ENCODE results near the gene LGALS9.
"Not testable (repeated sequence)": the region's sequence is repeated elsewhere in the genome, so short reads cannot be mapped to it uniquely, and the experiment has no call there.

Gene LGALS9

GRCh38 chr17:27625856-27626255, 5.1 kb upstream of the LGALS9 start:
- Histone ChIP-seq H3K56ac (ENCODE audit: low read length) (no peak overlapping the region), H3K18ac (ENCODE audit: low read length) (no peak overlapping the region), H3K27me3 (ENCODE audit: insufficient read depth, low read length, poor library complexity) (no peaks in the 10 kb centered on the region), H3K9ac (ENCODE audit: low read length) (no peak overlapping the region), H3K4me3 (ENCODE audit: low read length) (no peak overlapping the region), H3K4me2 (ENCODE audit: low read length) (no peak overlapping the region), H2BK15ac (replicated peaks; ENCODE audit: low read depth) (no peak overlapping the region), H2BK120ac (ENCODE audit: low read depth, low read length) (no peak overlapping the region), H4K8ac (ENCODE audit: low read depth, low read length) (no peak overlapping the region), H3K23ac (ENCODE audit: low read length) (no peak overlapping the region), H3K36me3 (ENCODE audit: control insufficient read depth, insufficient read depth, low read length) (peaks cover 6% of the 10 kb centered on the region), H3K79me1 (ENCODE audit: low read length) (no peaks in the 10 kb centered on the region), H4K5ac (ENCODE audit: low read length) (no peak overlapping the region), H3K27ac (ENCODE audit: low read depth, low read length) (no peak overlapping the region), H3K4me1 (ENCODE audit: control insufficient read depth, low read depth, low read length) (no peaks in the 10 kb centered on the region), H3K79me2 (ENCODE audit: control insufficient read depth, insufficient read depth, low read length) (no peaks in the 10 kb centered on the region), H3K4ac (ENCODE audit: low read depth, low read length) (no peak overlapping the region), H2BK5ac (ENCODE audit: low read length) (no peak overlapping the region), H2AK5ac (ENCODE audit: low read length) (no peak overlapping the region)
- DNase-seq: no peak
- WGBS (ENCODE audit: extremely low coverage, insufficient coverage, low lambda C conversion rate): no CpG with 5 or more reads among the region's 5 CpGs

DNA sequence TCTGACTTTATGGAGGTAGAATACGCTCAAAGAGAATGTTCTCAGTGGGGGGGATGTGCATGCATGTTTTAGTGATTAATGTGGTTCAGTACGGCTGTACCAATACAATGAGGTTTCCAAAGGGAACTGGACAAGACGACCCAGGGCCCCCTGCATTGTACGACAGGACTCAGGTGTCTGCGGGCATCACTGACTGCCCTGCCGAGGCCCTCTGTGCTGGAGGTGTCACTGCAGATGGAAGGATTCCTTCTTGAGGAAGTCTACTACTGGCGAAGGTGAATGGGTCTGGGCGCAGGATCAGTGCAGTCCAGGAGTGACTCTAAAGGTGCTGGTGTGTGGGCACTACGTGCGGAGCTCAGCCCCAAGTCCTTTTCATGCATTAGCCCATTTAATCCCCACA, 3.5 kb upstream of the LGALS9 start:
- Histone ChIP-seq H3K23ac (ENCODE audit: low read length) (no peak overlapping the region), H2AK5ac (ENCODE audit: low read length) (no peak overlapping the region), H3K79me2 (ENCODE audit: control insufficient read depth, insufficient read depth, low read length) (no peaks in the 10 kb centered on the region), H3K4me2 (ENCODE audit: low read length) (no peak overlapping the region), H2BK15ac (replicated peaks; ENCODE audit: low read depth) (no peak overlapping the region), H3K18ac (ENCODE audit: low read length) (no peak overlapping the region), H3K4ac (ENCODE audit: low read depth, low read length) (no peak overlapping the region), H3K4me1 (ENCODE audit: control insufficient read depth, low read depth, low read length) (no peaks in the 10 kb centered on the region), H3K79me1 (ENCODE audit: low read length) (no peaks in the 10 kb centered on the region), H4K5ac (ENCODE audit: low read length) (no peak overlapping the region), H3K36me3 (ENCODE audit: control insufficient read depth, insufficient read depth, low read length) (peaks cover 6% of the 10 kb centered on the region), H2BK120ac (ENCODE audit: low read depth, low read length) (no peak overlapping the region), H3K56ac (ENCODE audit: low read length) (no peak overlapping the region), H3K4me3 (ENCODE audit: low read length) (no peak overlapping the region), H3K27ac (ENCODE audit: low read depth, low read length) (no peak overlapping the region), H3K9ac (ENCODE audit: low read length) (no peak overlapping the region), H4K8ac (ENCODE audit: low read depth, low read length) (no peak overlapping the region), H3K27me3 (ENCODE audit: insufficient read depth, low read length, poor library complexity) (no peaks in the 10 kb centered on the region), H2BK5ac (ENCODE audit: low read length) (no peak overlapping the region)
- no peak for DNase-seq
- no CpG with 5 or more reads among the region's 10 CpGs for WGBS (ENCODE audit: extremely low coverage, insufficient coverage, low lambda C conversion rate)

DNA sequence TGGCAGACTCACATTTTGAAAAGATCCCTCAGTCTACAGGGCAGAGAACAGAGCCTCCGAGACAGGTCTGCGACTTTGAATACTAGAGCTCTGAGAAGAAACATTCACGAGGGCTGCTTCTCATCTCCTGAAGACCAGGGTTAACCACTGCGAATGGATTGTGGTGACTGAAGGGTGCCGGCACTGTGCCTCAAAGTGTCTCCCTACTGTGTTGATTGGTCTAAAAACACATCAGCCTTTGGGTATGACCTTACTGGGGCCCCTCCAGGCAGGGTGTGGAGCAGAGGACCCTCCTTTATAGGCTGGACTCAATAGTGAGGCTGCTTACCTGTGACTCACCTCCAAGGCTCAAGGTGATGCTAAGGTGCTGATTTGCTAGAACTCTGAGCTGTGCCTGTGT, 2.6 kb upstream of the LGALS9 start:
- H4K5ac ChIP-seq (ENCODE audit: low read length): no peak overlapping the region

DNA sequence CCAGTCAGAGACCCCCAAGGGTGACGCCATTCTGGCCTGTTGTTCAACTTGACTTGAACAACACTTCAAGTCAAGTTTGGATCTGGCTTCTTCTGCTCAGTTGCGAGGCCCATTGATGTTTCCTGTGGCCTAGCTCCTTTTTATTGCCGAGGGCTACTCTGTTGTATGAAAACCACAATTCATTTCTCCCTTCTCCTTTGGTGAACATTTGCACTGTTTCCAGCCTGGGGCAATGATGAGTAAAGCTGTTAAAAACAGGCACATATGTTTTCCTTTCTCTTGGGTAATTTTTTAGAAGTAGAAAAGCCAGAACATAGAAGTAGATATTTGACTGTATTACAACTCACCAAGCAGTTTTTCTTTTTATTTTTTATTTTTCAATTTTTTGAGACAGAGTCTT, 1.7 kb upstream of the LGALS9 start:
- H2BK5ac ChIP-seq (ENCODE audit: low read length); H3K27ac ChIP-seq (ENCODE audit: low read depth, low read length); H3K56ac ChIP-seq (ENCODE audit: low read length); H3K9ac ChIP-seq (ENCODE audit: low read length); DNase-seq; H3K18ac ChIP-seq (ENCODE audit: low read length); H4K8ac ChIP-seq (ENCODE audit: low read depth, low read length); H3K27me3 ChIP-seq (ENCODE audit: insufficient read depth, low read length, poor library complexity); H2BK15ac ChIP-seq (replicated peaks; ENCODE audit: low read depth); H3K36me3 ChIP-seq (ENCODE audit: control insufficient read depth, insufficient read depth, low read length); H3K79me1 ChIP-seq (ENCODE audit: low read length); H3K4me1 ChIP-seq (ENCODE audit: control insufficient read depth, low read depth, low read length); H3K4ac ChIP-seq (ENCODE audit: low read depth, low read length); H2BK120ac ChIP-seq (ENCODE audit: low read depth, low read length); H4K5ac ChIP-seq (ENCODE audit: low read length); H2AK5ac ChIP-seq (ENCODE audit: low read length); H3K79me2 ChIP-seq (ENCODE audit: control insufficient read depth, insufficient read depth, low read length); H3K4me3 ChIP-seq (ENCODE audit: low read length); H3K4me2 ChIP-seq (ENCODE audit: low read length); H3K23ac ChIP-seq (ENCODE audit: low read length): not testable (repeated sequence)
- no CpG with 5 or more reads among the region's 3 CpGs for WGBS (ENCODE audit: extremely low coverage, insufficient coverage, low lambda C conversion rate)

More for the DNA sequence above, 2.6 kb upstream of the LGALS9 start:
- Histone ChIP-seq H2AK5ac (ENCODE audit: low read length) (no peak overlapping the region), H3K18ac (ENCODE audit: low read length) (no peak overlapping the region), H3K4me1 (ENCODE audit: control insufficient read depth, low read depth, low read length) (no peaks in the 10 kb centered on the region), H3K36me3 (ENCODE audit: control insufficient read depth, insufficient read depth, low read length) (peaks cover 6% of the 10 kb centered on the region), H2BK5ac (ENCODE audit: low read length) (no peak overlapping the region), H3K79me2 (ENCODE audit: control insufficient read depth, insufficient read depth, low read length) (no peaks in the 10 kb centered on the region), H2BK15ac (replicated peaks; ENCODE audit: low read depth) (no peak overlapping the region), H3K27ac (ENCODE audit: low read depth, low read length) (no peak overlapping the region), H3K9ac (ENCODE audit: low read length) (no peak overlapping the region), H3K4me3 (ENCODE audit: low read length) (no peak overlapping the region), H2BK120ac (ENCODE audit: low read depth, low read length) (no peak overlapping the region), H3K4me2 (ENCODE audit: low read length) (no peak overlapping the region), H4K8ac (ENCODE audit: low read depth, low read length) (no peak overlapping the region), H3K23ac (ENCODE audit: low read length) (no peak overlapping the region), H3K27me3 (ENCODE audit: insufficient read depth, low read length, poor library complexity) (no peaks in the 10 kb centered on the region), H3K4ac (ENCODE audit: low read depth, low read length) (no peak overlapping the region), H3K56ac (ENCODE audit: low read length) (no peak overlapping the region), H3K79me1 (ENCODE audit: low read length) (no peaks in the 10 kb centered on the region)
- no peak for DNase-seq
- no CpG with 5 or more reads among the region's 5 CpGs for WGBS (ENCODE audit: extremely low coverage, insufficient coverage, low lambda C conversion rate)

DNA sequence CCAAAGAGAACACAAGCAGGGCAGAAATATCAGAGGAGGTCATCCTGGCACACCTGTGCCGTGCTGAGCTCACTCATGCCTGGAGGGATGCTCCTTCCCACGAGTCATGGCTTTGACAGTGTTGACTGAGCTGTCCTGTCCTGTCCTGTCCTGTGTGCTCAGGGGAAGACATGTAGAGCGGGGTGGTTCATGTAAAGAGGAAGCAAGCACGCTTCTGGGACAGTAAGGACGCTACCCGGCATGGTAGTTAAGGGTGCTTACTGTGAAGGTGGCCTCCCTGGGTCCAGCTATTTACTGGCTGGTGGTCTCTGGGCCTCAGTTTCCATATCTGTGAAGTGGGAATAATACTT, 398 bp downstream of the LGALS9 start:
- Histone ChIP-seq H3K4ac (ENCODE audit: low read depth, low read length) (no peak overlapping the region), H3K79me1 (ENCODE audit: low read length) (no peaks in the 10 kb centered on the region), H2AK5ac (ENCODE audit: low read length) (no peak overlapping the region), H3K36me3 (ENCODE audit: control insufficient read depth, insufficient read depth, low read length) (peaks cover 3% of the 10 kb centered on the region), H3K79me2 (ENCODE audit: control insufficient read depth, insufficient read depth, low read length) (no peaks in the 10 kb centered on the region), H3K4me2 (ENCODE audit: low read length) (no peak overlapping the region), H3K23ac (ENCODE audit: low read length) (no peak overlapping the region), H3K9ac (ENCODE audit: low read length) (no peak overlapping the region), H2BK120ac (ENCODE audit: low read depth, low read length) (no peak overlapping the region), H3K4me3 (ENCODE audit: low read length) (no peak overlapping the region), H4K5ac (ENCODE audit: low read length) (no peak overlapping the region), H3K27ac (ENCODE audit: low read depth, low read length) (no peak overlapping the region), H3K18ac (ENCODE audit: low read length) (no peak overlapping the region), H3K4me1 (ENCODE audit: control insufficient read depth, low read depth, low read length) (no peaks in the 10 kb centered on the region), H3K27me3 (ENCODE audit: insufficient read depth, low read length, poor library complexity) (no peaks in the 10 kb centered on the region), H4K8ac (ENCODE audit: low read depth, low read length) (no peak overlapping the region), H3K56ac (ENCODE audit: low read length) (no peak overlapping the region), H2BK5ac (ENCODE audit: low read length) (no peak overlapping the region), H2BK15ac (replicated peaks; ENCODE audit: low read depth) (no peak overlapping the region)
- no CpG with 5 or more reads among the region's 6 CpGs for WGBS (ENCODE audit: extremely low coverage, insufficient coverage, low lambda C conversion rate)
- no peak for DNase-seq

DNA sequence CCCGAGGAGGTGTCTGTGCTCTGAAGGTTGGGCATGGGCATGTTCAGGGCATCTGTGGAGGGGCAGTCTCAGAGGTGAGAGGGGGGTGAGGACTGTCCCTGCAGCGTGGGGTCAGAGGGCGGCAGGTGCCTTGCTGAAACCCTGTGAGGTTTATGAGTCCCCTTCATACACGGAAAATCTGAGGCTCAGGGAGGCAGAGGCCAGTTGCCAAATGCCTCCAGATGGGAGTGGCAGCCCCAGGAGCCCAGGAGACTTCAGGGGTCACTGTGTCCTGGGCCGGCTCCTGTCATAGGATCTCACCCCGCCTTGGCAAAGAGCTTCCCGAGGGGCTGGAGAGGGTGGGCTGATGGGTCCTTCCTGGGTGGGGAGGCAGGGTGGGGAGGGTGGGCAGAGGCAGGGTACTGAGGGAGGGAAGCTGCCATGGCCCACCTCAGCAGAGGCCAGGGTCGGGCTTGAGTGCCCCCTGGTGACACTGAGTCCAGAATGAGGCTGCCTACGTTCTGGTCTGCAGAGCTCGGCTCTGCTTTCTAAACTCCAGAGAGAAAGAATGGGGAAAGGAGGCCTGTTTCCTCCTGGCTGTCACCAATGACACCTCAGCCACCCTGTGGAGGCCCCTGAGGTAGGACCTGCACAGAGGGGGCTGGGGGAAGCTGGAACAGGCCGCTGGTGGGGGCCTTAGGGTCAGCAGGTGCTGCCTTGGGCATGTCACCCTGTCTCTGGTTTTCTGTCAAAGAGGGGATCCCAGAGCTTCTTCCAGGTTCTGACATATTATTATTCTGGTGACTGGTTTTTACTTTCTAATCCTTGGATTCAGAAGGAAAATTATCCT, 1.1 kb downstream of the LGALS9 start:
- no peak for DNase-seq
- Histone ChIP-seq H2BK5ac (ENCODE audit: low read length) (no peak overlapping the region), H3K36me3 (ENCODE audit: control insufficient read depth, insufficient read depth, low read length) (no peaks in the 10 kb centered on the region), H3K27me3 (ENCODE audit: insufficient read depth, low read length, poor library complexity) (no peaks in the 10 kb centered on the region), H3K79me1 (ENCODE audit: low read length) (no peaks in the 10 kb centered on the region), H4K5ac (ENCODE audit: low read length) (no peak overlapping the region), H2AK5ac (ENCODE audit: low read length) (no peak overlapping the region), H3K18ac (ENCODE audit: low read length) (no peak overlapping the region), H3K79me2 (ENCODE audit: control insufficient read depth, insufficient read depth, low read length) (no peaks in the 10 kb centered on the region), H2BK15ac (replicated peaks; ENCODE audit: low read depth) (no peak overlapping the region), H3K4ac (ENCODE audit: low read depth, low read length) (no peak overlapping the region), H3K4me1 (ENCODE audit: control insufficient read depth, low read depth, low read length) (no peaks in the 10 kb centered on the region), H4K8ac (ENCODE audit: low read depth, low read length) (no peak overlapping the region), H3K4me2 (ENCODE audit: low read length) (no peak overlapping the region), H3K27ac (ENCODE audit: low read depth, low read length) (no peak overlapping the region), H3K9ac (ENCODE audit: low read length) (no peak overlapping the region), H3K4me3 (ENCODE audit: low read length) (no peak overlapping the region), H3K56ac (ENCODE audit: low read length) (no peak overlapping the region), H2BK120ac (ENCODE audit: low read depth, low read length) (no peak overlapping the region), H3K23ac (ENCODE audit: low read length) (no peak overlapping the region)
- no CpG with 5 or more reads among the region's 11 CpGs for WGBS (ENCODE audit: extremely low coverage, insufficient coverage, low lambda C conversion rate)

All from mesendoderm (in vitro differentiated cells).